GM21619 (cell line): ENCODE measurements around the gene AUTS2.
A peak's percentile ranks its signal among the peaks of the same experiment; 100 is the strongest.

Experiments
- ATAC-seq: cut with Tn5 transposase; IDR thresholded peaks from one replicate; pipeline ENCODE4 v1.9.1; 2021; ENCODE audit not compliant: unreplicated experiment

The AUTS2 gene

GRCh38 chr7:69879989-69880388 lies 281.7 kb downstream of the AUTS2 start:
- ATAC-seq = no peak

DNA sequence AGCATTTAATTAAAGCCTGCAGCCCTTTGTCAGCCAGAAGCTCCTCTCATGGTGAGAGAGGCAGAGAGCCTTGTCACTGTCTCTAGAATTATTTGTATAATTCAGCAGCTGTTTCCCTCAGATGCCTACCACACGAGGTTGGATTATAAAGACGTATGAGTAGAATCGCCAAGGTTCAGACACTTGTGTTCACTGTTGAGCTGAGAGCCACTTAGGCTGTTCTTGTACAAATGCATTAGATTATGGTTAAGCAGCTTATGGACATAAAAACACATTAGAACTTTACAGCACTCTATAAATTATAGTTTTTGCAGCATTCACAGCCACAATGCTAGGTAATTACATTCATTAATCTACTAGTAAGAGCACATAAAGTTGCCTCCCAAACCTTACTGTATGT lies 282.6 kb downstream of the AUTS2 start:
- ATAC-seq = no peak

- ATAC-seq = peak; percentile 60
Measured at GRCh38 chr7:69882269-69882668, 284.0 kb downstream of the AUTS2 start.

DNA sequence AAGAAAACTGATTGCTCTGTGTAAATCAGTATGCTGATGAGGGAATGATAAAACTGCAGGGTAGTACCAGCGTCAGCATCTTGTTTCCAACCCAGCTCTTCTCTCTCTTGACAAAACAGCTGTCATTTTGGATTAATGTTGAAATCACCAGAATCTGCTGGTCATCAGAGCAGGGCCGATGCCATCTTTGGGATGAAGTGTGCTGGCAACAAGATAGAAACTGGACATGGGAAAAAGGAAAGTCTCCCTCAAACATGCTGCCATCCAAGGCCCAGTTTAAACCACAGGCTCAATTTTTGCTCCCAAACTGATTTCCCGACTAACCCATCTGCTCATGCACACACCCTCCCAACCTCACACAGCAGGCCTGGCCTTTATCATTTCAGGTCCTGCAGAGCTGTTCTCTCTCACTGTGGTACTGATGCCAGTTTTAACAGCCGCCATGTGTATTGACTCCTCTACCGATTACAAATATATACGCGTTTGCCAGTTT lies 285.2 kb downstream of the AUTS2 start:
- no peak for ATAC-seq

GRCh38 chr7:69885431-69885830 lies 287.2 kb downstream of the AUTS2 start:
- ATAC-seq = no peak

- ATAC-seq = peak; percentile 53
Measured at GRCh38 chr7:69889338-69889975, 291.2 kb downstream of the AUTS2 start.

DNA sequence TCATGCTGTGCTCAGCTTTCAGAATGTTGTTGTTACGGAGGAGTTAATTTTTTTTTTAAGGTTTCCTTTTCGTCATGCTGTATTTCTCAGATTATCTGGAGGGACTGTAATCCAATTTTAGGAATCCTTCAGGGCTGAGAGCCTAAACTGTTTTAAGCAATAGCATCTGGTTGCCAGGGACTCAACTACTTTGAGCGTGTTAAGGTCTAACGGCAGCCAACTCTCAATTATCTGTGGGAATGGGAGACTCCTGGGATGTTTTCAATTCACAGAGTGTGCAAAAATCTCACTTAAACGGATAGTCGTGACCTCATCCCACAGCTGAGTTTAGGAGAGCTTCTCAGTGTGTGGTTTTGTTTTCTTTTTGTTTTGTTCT lies 291.7 kb downstream of the AUTS2 start:
- no peak for ATAC-seq

DNA sequence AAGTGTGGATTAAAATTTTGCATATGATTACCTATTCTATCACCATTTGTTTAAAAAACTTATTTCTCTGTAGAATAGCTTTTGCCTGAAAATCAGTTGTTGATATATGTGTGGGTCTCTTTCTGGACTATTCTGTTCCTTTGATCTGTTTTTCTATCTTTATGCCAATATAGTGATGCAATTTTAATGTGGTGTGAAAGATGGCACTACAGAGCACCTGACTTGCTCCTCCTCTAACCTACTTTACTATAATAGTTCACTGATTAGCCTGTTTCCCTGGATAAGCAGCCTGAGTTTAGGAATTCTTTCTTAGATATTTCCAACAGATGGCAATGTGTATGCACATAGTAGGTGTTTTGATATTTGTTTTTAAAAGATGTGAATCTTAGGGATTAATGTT lies 294.5 kb downstream of the AUTS2 start:
- ATAC-seq = no peak

GRCh38 chr7:69893906-69894305 lies 295.6 kb downstream of the AUTS2 start:
- no peak for ATAC-seq

DNA sequence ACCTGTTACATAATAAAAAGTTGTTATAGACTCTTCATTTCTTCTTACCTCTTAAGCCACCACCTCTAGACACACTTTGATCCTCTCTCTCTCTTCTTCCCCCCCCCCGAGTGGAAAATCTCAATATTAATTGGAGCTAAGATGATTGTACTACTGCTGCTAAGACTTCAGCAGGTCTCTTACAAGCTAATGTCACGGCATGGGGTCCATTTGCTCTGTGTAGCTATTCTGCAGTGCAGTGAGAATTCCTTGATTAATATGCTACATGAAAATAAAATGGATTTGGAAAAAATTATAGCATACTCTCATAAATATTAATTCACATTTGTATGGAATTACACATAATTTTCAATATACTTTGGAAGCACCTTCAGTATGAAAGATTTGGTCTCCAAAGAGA lies 297.2 kb downstream of the AUTS2 start:
- no peak for ATAC-seq

DNA sequence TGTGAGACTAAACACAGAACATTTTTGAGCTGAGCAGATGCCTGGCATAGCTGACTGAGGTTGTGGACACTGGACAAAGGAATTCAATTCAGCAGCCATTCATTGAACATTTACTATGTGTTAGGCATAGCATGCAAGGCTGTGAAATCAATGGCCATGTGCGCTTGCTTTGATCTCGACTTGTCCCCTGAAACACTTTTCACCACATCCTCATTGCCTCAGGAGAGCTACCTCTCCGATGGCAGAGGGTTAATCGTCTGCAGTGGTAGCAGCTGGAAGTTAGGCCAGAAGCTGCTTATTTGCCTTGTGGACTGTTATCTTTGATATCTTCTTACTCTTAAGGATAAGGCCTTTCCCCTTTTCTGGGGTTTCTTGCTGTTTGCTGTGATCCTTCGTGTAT lies 297.8 kb downstream of the AUTS2 start:
- no peak for ATAC-seq

DNA sequence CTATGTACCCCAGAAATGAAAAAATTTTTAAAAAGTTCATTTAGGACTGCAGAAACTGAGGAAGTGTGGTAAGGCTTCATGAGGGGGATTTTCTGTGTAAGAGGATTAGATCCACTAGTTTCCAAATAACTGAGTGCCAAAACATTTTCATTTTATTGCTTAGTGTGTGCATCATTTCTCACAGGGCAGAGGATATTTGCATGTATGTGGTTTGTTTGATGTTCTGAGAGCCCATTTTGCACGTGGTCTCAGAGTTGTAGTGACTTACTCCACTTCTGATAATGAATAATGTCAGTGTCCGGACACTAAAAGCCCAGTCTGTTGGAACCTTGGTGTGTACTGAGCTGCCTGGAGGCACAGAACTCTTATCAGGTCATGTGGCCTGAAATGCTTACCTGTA lies 299.9 kb downstream of the AUTS2 start:
- peak; percentile 84 for ATAC-seq

GRCh38 chr7:69903410-69903809 lies 305.1 kb downstream of the AUTS2 start:
- ATAC-seq = no peak

DNA sequence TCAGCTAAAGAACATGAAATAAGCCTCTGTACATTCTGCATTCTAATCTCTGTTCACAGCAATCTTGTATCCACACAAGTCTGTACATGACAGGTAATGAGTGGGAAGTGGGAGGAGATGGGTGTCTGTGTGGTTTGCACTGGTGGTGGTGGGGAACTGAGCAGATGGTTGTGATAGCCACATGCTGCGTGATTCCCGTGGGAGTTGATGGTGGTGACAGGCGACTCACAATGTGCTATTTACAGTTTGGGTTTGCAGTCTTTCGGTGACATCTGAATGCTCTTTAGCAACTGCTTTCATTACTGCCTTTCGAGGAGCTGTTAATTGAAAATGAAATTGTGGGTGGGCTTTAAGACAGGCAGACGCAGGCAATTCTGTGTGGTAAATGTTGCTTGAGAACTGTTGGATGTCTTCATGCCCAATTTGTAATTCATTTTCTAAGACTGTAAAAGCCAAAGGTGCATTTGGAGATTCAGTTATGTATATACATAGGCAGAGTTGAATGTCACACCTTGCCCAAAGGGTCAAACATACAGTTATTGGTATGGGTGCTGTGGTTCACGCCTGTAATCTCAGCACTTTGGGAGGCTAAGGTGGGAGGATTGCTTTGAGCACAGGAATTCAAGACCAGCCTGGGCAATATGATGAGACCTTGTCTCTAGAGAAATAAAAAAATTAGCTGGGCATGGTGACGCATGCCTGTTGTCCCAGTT lies 308.2 kb downstream of the AUTS2 start:
- ATAC-seq = peak; percentile 95

GRCh38 chr7:69907720-69908119 lies 309.4 kb downstream of the AUTS2 start:
- no peak for ATAC-seq

GRCh38 chr7:69908454-69908853 lies 310.2 kb downstream of the AUTS2 start:
- ATAC-seq = no peak

- no peak for ATAC-seq
Measured at GRCh38 chr7:69910150-69910549, 311.9 kb downstream of the AUTS2 start.

DNA sequence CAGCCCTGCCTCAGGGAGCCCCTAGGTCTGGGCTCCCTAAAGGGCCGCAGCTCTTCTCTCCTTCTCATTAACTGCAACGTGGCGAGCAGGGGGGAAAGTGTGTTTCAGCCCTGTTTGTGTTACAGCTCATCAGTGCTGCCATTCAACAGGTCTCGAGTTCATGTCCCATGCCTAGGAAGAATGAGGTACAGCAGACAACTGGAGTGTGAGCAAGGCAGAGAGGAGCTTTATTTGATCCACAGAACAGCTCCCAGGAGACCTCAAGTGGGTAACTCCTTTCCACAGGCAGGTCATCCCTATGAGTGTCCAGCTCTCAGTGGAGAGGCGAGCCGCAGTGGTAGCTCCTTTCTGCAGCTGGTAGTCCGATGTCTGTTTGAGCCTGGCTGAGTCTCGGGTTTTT lies 313.1 kb downstream of the AUTS2 start:
- ATAC-seq = no peak

DNA sequence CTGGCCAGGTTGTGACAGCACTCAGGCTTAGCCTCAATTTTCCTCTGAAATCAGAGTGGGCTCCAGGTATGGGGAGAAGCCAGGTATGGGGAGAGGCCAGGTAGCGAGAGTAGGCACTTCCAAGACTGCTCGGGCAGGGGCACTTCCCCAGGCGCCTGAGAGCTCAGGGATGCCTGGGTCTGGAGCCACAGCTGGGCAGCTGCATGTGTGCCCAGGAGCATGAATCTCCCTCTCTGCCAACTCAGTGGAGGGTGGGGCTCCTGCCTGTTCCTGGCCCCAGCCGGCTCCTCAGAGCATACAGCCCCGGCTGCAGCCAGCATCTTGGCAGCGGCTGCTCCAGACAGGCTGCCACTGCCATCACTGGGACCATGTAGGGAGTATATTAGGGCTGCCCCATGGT lies 313.9 kb downstream of the AUTS2 start:
- no peak for ATAC-seq

DNA sequence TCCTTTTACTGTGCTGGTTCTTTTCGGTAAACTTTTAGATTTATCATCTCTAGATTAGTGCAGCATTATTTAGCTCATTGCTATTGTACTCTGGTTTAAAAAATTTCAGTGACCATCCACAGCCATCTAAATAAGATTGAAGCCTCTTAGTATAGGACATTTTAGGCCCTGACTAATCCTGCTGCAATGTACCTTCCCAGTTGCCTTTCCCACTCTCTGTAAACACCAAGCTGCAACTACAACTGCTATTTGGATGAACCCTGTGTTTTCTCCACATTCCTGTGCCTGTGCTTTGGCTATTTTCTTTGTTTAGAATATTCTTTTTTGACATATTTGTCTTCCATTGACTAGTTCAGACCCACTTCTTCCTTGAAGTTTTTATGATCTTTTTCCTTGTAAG lies 314.6 kb downstream of the AUTS2 start:
- ATAC-seq = no peak

DNA sequence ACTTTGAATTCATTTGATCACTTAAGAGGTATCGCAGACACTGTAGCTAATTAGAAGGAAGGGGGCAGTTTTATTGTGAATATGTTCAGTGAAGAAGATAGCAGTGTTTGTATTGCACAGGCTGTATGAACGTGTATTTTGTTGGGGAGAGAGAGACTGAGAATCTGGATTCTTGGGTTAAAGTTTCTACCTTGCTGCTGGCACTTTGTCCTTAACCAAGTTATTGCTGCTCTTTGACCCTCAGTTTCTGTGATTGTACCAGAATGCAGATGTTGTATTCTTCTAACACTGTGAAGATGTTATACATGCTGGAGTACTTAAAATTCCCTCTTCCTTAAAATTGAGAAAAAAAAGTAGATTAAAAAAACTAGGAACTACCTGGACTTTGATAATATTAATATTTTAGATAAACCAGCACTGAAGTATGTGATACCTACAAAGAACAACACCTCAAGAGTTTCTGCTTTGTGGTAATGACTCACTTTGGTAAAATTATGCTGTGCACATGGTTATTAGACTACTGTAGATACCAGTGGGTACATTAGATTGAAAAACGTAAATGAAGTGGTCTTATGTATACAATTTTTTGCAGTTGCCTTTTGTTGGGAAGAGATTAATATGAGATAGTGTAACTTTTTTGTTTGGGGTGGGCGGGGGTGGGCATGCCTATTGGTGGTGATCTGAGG lies 321.3 kb downstream of the AUTS2 start:
- no peak for ATAC-seq

- no peak for ATAC-seq
Measured at GRCh38 chr7:69920797-69921196, 322.5 kb downstream of the AUTS2 start.
